A172 (cell line): Measurements from ENCODE around the gene SF3A2. TPM values are rescaled to one million over a fixed set of nuclear protein-coding genes. Genes with fewer than 3 reads are reported as not detected.

ENCODE experiments used
- DNase-seq: peaks from one replicate; pipeline ENCODE4 v3.0.0-alpha.2; 2015; ENCODE audit warnings: low spot score
- total RNA-seq: library from RNA; depleted of rRNA; stranded (reverse); fragments of >200 nt; shearing (Covaris generic); gene quantifications from 2 replicates; pipeline ENCODE4 v1.2.3, GENCODE V29; 2014

The SF3A2 gene
- total RNA-seq, 1 experiment from 2014 or later = 42.9 TPM

DNA sequence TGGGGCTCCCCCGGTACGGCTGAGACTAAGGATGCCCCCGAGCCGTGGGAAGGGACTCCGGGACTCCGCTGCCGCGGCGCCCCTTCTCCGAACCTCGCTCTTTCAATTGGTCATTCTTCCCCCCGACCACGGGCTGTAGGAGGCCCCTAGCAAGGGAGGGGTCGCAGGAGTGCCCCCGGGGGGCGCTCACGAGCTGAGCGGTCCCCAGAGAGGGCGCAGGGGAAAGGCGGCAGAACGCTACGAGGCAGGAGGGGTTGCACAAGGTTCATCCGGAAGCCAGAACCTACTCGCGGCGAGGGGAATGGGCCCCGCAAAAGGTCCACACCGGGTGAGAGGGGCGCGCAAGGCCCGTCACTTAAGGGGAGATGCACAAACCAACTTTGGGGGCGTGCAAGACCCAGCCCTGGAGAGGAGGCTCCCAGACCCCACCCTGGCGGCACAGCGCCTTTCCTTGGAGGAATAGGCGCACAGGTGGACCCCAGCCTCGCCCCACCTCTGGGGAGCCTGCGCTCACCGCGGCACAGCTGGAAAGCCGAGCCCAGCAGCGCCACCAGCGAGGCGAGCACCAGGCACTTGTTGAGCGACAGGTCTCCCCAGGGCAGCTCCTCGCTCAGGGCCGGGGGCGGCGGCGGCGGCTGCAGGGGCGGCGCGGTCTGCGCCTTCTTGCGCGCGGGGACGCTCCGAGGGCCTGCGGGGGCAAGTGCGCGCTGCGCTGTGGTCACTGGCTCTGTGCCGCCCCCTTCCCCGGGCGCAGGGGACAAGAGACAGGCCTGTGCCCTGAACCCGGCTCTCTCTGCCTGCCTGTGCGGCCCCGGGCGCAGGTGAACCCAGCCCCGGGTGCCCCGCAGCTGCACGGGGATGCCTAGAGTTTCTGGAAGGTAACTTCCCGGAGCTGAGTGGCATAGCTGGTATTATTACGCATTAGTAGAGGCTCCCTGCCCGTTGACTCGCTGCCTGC lies 16.8 kb downstream of the SF3A2 start:
- no peak for DNase-seq

DNA sequence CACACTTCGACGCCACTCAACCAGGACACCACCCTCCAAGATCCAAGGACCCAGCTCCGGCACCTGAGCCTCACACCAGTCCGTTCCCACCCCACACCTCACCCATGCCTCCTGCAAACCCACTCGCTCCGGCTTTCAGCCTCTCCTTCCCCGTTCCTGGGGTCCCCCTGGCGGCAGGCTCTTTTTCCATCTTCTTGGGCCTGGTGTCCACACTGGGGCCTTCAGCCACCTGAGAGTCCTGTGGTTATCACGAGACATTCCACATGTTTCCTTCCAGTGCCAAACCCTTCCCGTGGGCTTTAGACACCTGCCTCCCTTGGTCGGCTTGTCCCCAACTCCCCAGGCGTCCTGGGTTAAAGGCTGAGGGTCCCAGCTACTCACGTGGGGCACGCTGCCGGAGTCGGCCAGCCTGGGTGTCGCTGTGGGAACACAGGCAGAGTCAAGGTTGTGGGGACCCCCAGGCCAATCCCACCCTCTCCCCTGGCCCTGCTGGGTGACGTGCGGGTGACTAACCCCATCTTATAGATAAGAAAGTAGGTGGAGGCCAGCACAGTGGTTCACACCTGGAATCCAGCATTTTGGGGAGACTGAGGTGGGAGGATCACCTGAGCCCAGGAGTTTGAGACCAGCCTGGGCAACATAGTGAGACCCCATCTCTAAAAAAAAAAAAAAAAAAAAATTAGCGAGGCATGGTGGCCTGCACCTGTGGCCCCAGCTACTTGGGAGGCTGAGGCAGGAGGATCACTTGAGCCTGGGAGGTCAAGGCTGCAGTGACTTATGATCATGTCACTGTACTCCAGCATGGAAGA lies 17.6 kb downstream of the SF3A2 start:
- no peak for DNase-seq

DNA sequence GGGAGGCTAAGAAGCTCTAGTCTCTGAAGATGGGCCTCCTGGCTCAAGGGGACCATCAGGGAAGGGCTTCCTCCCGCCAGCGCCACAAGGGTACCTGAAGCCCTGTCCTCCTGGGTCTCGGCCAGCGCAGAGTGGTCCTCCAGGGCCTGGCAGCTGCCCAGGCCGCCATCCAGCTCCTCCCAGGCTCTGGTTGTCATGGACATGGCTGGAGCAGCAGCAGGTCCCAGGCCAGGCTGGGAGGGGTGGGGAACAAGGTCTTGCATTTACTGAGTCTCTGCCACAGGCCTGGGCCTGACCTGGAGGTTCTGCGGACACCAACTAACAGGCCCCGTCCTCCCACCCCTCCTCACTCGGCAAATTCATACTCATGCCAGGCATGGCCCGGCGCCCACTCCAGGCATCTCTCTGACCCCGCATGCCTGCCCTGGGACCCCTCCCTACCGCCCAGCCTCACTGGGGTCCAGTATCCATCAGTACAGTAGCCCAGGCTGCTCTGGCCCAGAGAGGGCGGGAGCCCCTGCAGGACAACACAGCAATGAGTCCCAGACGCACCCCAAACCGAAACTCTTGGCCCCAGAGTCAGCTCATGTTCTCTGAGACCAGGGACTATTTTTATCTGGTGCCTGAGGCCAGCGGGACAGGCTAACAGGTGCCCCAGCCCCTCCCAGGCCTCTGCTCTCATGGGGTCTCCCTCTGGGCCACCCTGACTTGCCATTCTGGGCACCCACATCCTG lies 18.7 kb downstream of the SF3A2 start:
- DNase-seq = no peak

- no peak for DNase-seq
Observed at GRCh38 chr19:2255982-2256685, 19.5 kb downstream of the SF3A2 start, which contains the start of gene JSRP1. Gene JSRP1 (minus strand): TSS chr19:2256417. CDS start chr19:2255314, 1,103 bp downstream.

DNA sequence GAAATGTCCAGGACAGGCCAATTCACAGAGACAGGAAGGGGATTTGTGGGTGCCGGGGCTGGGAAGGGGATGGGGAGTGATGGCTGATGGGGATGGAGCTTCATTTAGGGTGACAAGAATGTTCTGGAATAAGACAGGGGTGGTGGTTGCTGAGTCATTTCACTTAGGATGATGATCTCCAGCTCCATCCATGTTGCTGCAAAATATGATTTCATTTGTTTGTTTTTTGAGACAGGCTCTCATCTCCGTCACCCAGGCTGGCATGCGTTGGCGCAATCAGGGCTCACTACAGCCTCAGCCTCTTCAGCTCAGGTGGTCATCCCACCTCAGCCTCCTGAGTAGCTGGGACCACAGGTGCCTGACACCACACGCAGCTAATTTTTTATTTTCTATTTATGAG lies 22.7 kb downstream of the SF3A2 start:
- DNase-seq = no peak

DNA sequence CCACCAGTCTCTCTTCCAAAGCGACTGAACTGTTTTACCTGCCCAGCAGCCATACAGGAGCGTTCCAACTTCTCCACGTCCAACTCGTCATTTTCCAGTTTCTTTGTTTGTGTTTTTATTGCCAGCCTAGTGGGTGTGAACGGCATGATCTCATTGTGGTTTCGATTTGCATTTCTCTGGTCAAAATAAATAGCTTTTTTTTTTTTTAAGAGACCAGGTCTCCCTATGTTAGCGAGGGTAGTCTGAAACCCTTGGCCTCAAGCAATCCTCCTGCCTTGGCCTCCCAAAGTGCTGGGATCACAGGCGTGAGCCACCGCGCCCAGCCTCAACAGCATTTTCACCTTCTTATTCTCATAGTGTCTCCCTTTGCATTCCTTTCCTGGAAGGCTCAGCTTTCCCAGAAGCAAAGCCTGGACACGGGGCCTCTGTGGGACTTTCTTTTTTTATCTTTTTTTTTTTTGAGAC lies 23.7 kb downstream of the SF3A2 start:
- DNase-seq = peak; percentile 70

DNA sequence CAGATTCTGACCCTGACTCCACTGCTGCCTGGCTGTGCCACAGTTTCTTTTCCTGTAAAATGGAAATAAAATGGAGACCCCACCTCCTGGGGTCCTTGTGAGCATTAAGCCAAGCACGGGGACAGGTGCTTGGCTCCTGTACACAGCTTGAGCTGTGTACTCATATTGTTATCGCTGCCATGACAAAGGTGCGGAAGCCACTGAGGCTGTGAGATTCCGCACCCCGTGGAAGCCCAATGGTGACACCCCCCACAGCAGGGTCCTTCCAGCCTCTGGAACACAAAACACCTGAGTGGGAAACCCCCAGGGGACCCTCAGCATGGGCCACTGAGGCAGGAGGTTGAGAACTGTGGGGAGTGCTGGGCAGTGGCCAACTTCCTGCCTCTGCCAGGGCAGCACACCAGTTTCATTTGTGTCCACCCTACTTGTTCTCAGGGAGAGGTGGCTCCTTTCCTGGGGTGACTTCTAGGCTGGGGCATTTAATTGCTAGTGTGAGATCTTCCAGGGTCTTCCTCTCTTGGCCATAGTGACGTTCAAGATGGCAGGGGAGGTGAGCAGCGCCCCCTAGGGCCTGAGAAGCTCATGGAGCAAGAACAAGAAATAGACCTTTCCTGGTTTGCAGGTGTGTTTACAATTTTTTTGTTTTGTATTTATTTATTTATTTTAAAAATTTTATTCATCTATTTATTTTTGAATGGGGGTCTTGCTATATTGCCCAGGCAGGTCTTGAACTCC lies 25.0 kb downstream of the SF3A2 start:
- no peak for DNase-seq

DNA sequence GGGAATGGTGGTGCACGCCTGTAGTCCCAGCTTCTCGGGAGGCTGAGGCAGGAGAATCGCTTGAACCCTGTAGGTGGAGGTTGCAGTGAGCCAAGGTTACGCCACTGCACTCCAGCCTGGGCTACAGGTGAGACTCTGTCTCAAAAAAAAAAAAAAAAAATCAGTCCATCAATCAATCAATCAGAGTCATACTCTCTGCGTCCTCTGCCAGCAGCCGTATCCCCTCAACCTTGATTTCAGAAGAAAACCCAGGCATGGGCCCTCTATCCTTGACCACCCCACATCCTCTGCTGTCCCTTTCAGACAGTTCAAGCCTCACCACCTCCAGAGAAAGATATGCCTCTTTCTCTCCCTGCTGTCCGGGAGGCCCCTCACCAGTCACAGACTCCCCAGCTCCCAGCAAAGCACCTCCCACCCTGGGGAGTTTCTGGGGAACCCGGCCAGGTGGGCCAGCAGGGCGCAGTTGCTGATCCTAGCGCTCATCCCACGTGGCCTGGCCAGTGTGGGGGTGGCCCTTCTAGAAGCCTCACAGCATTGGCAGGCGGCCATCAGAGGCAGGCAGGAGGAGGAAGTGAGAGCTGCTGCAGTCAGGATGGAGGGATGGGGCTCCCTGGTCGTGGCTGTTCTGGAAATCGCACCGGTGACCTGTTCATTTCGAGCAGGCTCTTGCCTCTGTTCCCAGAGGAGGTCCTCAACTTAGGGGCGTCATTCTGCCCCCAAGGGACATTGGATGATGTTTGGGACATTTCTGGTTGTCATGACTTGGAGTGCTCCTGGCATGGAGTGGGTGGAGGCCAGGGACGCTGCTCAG lies 29.8 kb downstream of the SF3A2 start:
- DNase-seq = no peak

- no peak for DNase-seq
Observed at GRCh38 chr19:2268480-2268830, 31.8 kb downstream of the SF3A2 start.

GRCh38 chr19:2268861-2269243 lies 32.2 kb downstream of the SF3A2 start:
- no peak for DNase-seq

DNA sequence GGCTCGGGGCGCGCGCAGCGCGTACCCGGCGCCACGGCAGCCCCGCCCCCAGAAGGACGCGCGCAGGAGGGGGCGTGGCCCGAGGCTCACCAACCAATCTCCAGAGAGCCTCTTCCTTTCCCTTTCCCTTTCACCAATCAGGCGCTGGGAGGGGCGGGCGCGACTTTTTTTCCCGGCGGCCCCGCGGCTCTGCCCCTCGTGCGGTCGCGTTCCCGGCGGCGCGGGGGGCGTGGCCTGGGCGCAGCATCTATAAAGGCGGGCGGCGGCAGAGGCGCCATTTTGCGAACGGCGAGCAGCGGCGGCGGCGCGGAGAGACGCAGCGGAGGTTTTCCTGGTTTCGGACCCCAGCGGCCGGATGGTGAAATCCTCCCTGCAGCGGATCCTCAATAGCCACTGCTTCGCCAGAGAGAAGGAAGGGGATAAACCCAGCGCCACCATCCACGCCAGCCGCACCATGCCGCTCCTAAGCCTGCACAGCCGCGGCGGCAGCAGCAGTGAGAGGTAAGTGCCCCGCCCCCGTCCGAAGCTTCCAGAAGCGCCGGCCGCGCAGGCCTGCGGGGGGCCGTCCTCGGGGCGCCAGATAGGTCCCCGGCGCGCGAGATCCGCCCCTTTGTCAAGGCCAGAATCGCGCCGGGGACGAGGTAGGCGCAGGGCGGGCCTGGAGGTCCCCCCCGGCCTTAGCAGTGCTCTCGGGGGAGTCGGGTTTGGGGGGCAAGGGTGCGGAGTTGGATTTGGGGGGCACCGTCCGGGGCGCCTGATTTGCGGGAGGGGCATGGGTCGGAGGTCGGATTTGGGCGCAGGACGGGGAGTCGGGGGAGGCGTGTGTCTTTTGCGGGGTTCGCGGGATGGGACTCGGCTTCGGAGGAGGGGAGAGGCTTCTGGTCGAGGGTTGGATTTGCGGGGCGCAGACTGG lies 32.9 kb downstream of the SF3A2 start:
- DNase-seq = peak; percentile 92

- no peak for DNase-seq
Observed at GRCh38 chr19:2270157-2270422, 33.5 kb downstream of the SF3A2 start.

- DNase-seq = no peak
Observed at GRCh38 chr19:2270423-2271233, 34.0 kb downstream of the SF3A2 start.

GRCh38 chr19:2271234-2272103 lies 34.8 kb downstream of the SF3A2 start:
- peak; percentile 58 for DNase-seq

GRCh38 chr19:2273356-2274184 lies 36.9 kb downstream of the SF3A2 start:
- no peak for DNase-seq

DNA sequence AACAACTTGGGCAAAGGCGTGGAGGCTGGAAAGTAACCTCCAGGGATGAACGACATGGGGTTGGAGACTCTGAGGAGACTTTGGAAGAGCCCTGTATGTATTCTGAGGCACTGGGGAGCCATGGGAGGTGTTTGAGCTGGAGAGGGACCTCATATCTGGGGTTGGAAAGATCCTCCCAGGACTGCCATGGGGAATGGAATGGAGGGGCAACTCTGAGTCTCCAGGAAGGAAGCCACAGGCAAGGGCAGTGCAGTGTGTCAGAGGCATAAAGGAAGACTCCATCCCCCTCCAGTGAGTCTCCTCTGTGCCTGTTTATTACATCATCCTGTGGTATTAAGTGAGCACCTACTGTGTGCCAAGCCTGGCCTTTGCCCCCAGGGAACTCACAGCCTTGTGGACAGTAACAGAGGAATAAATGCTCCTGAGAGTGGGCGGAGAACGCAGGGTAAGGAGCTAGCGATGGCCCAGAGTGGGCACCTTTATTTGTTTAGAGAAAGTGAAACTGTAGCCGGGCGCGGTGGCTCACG lies 37.6 kb downstream of the SF3A2 start:
- DNase-seq = no peak
